ENCODE results near the gene AP1G2.
"Not testable (repeated sequence)": the region's sequence is repeated elsewhere in the genome, so short reads cannot be mapped to it uniquely, and the experiment has no call there.

Gene AP1G2

DNA sequence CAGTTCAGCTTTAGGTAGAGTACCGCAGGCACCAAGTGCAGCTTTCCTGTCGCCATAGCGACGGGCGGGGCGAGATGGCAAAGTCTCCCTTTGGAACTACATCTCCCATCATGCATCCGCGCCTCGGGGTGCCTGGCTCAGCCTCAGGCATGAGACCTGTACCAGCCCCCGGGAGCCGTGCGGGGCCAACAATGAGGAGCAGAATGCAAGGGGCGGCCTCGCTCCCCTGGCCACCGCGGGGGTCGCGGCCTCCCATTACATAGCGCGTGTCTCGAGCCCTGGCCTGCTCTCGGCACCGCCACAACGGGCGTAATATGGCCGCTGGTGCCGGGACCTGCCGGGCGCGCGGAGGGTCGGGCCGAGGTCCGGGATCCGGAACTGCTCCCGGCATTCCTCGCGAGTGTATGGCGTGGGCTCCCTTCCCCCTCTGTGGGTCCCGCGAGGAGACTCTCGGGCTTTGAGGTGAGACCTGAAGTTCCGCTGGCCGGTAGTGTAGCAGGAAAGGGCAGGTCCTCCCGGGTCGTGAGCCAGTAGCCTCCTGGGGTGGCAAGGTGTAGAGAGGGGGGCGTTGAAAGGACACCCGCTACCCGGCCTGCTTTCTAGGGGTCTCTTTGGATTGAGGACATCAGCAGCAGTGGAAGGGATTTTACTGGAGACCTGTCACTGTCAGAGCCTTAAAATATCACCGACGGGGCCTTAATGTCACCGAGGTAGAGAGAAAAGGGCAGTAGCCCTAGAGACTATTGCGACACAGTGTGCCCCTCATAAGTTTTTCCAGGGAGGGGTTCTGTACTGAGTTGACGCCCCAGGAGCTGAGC is 11.5 kb downstream of the AP1G2 start, which contains the start of gene THTPA:
TSS of gene THTPA (plus strand) at position 390 of the 818 bp plus-strand sequence. CDS start 487 bp downstream, outside the sequence.
- no peak for DNase-seq

DNA sequence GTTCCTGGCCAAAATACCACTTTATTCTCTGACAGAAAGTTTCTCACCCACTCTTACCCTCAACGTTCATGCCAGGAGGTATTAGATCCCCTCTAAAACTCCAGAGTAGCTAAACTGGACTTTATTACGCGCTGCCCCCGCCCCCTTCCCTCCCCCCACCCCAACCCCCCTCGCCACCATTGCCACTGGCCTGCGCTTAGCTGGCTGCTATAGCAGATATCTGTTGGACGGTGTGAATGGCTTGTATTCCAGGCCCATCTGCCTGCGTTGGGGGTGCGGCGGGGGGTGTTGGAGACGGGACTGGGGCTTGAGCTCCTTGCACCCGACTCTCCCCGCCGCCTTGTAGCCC is 12.1 kb downstream of the AP1G2 start:
- no peak for DNase-seq

DNA sequence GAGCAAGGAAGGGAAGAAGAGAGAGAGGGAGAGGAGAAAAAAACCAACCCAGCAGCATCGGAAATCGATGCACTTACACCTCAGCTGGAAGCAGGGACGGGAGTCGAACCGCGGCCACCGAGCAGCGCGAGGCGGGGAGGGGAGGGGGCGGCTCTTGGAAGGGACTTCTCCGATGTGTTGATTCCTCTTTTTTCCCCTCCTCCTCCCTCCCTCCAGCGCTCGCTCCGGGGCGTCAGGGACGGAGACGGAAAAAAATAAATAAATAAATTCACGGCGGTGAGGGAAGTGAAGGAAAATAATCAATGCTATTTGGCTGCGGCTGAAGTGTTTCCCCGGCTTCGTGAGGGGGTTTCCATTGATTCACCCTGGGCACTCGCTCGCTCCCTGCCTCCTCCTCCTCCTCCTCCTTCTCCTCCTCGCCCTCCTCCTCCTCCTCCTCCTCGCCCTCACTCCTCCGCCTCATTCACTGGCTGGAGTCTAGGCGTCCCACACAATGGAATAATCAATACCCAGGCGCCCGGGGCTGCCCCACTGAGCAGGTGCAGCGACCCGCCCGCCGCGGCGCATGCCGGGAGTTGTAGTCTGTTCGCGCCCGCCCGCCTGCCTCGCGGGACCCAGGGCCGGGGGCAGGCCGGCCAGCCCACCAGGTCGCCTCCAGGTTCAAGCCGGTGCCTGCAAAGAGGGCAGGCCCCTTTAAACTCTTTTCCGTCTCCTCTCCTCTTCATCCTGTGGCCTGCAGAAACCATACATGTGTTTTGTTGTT is 16.1 kb downstream of the AP1G2 start, which contains the start of gene ZFHX2:
TSS of gene ZFHX2 (minus strand) at position 500 of the 763 bp plus-strand sequence. CDS start 16,440 bp downstream, outside the sequence.
- DNase-seq = peak; percentile 100

DNA sequence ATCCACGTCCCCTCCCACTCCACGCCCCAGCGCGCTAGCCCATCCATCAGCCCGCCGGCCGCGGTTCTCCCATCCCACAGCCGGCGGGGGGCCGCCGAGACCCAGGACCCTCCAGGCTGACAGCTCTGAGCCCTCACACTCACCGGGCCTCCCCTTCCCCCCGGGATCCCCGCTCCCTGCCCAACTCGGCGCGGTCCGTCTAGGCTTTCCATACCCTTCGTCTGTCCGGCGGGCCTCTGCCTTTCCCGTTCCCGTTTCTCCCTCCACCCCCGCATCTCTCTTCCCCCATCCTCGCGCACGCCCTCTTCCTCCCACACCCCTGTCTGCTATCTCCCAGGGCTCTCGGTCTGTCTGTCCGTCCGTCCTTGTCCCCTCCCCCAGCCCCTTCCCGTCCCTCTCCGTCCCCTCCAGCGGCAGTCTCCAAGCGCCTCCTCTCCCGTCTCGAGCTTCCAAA is 16.8 kb downstream of the AP1G2 start:
- DNase-seq = peak; percentile 98

DNA sequence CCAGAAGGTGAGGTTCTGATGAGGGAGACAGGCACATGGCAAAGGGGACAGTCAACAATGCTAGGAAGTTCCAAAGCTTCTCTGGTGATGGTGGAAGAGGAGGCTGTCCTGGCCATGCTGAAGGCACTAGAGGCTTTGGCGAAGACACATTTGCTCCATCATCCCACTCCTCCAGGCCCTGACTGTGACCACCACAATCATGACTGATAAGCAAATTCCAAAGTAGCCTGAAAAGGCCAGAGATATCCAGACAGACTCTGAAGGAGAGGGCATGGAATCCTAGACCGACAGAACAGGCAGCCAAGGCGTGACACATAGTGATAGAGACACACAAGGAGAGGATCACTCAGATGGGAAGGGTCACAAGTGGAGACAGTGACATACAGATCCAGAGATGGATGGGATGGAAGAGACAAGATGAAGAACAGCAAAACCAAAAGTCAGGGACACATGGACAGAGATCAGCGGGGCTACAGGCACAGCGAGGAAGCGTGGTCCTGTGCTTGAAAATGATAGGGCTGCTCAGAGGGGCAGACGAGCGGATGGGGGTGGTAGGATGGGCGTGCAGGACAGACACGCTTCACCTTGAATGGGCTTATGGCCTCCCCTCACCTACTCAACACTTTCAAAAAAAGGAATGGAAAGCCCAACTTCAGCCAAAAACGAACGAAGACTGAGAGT is 17.3 kb downstream of the AP1G2 start:
- peak; percentile 70 for DNase-seq

DNA sequence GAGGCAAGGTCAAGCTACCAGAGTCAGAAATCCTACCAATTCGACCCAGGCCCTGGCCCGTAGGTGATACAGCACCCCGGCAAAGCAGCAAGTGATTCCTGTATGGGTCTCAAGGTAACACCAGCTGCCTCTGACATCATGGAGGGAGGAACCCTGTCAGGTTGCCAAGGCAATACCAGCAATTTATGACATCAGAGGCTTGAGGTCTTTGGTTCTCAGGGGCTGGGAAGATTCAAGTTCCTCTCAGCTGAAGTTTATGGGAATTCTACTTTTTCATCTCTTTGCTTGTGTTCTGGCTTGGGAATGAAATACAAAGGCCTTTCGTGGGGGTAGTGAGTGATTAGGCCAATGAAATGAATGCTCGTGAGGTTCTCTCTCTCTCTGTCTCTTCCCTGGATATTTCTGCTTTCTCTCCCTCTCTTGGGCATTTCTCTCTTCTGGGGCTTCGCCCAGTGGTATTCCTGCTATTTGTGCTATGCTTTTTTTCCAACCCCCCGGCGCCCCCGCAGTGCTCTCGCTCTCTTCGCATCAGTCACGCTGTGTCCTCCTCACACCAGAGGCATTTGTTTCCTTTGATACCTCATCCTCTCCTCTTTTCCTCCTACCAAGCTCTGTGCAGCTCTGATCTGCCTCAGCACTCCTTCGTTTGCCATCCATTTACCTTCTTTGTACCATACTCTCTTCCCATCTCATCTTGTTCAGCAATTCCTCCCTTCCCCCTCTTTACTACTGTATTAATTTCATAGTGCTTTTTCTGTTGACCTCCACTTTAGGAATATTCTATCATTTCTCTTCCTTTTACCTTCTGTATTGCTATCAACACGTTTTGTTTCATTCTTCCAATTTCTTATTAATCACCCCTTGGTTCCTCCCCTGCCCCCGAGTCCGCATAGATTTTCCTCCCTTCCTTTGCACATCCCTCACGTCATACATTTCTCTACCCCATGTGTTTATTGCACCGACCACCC is 19.0 kb downstream of the AP1G2 start:
- peak; percentile 98 for DNase-seq

DNA sequence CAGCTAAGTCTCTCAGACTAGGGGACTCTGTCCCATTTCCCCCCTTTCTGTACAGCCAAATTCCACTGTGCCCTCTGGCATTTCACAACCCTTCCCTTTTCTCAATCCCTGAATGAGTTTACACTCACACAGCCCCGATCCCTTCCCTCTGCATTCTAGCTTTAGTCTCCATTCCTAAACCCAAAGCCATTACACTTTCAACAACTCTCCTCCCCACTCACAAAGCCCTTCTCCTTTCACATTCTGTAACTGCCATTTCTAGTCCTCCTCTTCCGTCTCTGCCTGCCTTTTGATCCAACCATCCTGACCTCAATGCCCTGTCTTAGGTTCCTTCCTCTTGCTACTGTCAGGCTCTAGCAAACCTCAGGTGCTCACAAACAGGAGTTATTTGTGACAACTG is 19.7 kb downstream of the AP1G2 start:
- DNase-seq = peak; percentile 95

DNA sequence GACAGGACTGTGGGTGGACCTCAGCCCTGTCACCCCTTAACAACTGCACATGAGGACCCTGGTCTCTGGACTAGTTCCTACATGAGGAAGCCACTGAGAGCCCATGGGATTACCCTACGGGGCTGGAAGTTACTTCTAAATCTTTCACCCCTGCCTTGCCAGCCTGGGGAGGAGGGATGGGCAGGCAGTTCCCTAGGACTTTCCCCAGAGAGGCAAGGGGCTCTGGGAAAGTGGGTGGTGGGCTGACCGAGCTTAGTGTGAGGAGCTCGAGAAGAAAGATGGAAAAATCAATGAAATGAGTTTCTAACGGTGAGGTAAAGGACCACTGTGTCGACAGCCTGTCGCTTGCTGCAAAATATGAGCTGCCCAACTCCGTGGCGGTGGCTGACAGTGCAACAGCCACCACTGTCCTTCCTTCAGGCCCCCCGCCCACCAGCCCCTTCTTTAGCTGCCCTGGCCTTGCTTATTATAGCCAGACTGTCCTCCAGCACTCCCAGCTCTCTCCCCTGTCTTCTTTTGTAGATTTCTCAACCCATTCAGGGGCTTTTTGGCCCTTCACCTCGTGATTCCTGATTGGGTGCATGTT is 21.0 kb downstream of the AP1G2 start:
- DNase-seq = no peak

DNA sequence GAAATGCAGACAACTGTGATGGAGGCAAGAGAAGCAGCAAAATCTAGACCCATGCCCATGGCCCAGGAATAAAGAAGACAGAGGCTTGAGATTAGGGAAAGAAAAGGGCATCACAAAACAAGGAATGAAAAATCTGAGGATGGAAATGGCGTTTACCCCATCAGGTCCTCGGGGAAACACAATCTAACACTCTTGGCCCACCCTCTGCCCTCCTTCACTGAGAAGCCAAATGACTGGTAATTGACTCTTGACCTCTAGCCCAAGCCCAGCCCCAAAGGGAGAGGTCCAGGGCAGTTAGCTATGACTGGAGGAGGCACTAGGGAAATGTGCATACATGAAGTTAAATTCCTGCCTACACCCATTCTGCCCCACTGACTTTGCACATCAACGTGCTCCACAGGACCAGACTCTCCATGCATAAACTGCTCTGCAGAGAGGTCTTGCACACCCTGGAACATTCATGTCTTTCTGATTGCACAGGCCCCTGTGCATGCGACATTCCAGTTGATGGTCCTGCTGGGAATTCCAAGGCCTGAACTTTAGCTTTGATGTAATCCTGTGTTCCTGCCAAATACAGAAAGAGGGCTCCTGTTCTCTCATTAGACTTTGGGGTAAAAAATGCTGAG is 21.7 kb downstream of the AP1G2 start:
- DNase-seq = no peak

DNA sequence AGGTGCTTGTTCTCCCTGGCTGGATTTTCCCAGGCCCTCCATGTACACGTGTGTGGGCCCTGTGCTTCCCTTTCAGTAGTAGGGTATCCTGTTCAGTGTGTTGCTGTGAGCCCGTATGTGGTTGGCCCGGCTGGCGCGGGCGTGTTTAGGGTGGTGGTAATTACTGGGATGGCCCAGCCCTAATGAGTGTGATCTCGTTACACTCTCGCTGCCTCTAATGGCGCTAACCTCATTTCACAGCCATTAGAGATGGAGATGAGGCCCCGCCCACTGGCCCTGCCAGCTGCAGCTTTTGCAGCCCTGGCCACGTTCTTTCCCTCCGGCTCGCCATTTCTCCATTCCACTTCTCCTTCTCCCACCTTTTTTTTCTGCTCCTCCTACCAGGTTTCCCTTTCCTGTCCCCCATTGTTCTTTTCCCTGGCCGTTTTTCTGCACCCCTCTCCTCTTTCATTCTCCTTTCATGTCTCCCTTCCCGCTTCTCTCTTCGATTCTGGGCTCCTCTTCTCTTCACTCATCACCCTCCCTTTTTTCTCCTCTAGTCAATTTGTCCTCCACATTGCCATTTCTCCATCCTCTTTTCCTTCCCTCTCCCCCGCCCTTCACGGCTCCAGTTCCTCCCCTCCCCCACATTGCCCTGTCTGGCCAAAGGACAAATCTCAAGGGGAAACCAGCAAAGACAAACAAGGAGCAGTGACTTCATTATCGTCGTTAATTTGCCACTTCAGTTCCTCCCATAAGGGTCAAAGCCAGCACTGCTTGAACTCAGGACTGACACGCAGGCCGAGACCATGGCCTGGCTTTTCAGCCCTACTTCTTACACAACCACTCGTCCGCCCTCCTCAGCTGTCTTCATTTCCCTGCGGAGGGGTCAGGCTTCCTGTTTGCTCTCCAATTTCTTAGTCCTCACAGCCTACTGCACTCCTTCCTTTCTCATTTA is 22.8 kb downstream of the AP1G2 start:
- peak; percentile 100 for DNase-seq

DNA sequence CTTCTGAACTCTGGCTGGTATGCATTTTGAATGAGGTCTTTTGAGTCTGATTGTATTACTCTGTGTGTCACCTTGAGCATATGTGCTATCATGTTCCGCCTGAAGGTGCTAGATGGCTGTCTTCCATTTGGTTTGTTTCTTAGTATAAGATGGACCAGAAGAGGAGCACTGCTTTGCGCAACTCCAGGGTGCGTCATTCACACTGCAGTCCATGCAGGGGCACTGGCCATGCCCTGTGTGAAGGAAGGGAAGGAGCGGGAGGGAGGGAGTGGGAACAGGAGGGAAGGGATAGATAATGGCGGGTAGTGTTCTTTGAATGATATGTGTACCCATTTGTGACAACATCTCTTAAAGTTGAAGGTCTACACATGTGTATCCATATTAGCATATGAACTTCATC is 24.2 kb downstream of the AP1G2 start:
- no peak for DNase-seq

DNA sequence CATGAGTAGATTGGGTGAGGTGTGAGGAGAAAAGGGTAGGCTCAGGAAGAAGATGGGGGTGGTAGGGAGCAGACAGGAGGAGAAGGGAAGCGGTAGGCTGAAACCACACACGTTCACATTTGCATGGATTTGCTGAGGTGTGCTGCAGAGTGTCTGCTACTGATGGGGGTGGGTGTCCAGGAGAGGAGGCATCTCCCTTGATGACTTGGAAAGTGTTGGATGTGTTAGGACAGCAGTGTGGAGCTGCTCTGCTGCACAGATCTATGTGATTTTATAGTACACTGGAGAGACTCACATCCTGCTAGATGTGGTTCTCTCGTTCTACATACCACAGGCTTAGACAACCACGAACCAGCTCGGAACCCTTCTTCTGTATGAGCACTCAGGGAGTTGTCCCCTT is 25.3 kb downstream of the AP1G2 start:
- no peak for DNase-seq

DNA sequence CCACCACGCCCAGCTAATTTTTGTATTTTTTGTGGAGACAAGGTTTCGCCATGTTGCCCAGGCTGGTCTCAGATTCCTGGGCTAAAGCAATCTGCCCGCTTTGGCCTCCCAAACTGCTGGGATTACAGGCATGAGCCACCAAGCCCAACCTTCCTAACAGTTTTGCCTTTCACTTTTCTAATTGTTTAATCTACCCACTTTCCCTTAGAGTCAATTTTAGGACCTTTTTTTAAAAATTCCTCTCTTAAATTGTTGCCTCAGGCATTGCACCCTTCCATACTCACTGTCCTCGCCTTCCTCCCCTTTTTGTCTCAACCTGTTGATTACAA is 27.5 kb downstream of the AP1G2 start:
- no peak for DNase-seq

DNA sequence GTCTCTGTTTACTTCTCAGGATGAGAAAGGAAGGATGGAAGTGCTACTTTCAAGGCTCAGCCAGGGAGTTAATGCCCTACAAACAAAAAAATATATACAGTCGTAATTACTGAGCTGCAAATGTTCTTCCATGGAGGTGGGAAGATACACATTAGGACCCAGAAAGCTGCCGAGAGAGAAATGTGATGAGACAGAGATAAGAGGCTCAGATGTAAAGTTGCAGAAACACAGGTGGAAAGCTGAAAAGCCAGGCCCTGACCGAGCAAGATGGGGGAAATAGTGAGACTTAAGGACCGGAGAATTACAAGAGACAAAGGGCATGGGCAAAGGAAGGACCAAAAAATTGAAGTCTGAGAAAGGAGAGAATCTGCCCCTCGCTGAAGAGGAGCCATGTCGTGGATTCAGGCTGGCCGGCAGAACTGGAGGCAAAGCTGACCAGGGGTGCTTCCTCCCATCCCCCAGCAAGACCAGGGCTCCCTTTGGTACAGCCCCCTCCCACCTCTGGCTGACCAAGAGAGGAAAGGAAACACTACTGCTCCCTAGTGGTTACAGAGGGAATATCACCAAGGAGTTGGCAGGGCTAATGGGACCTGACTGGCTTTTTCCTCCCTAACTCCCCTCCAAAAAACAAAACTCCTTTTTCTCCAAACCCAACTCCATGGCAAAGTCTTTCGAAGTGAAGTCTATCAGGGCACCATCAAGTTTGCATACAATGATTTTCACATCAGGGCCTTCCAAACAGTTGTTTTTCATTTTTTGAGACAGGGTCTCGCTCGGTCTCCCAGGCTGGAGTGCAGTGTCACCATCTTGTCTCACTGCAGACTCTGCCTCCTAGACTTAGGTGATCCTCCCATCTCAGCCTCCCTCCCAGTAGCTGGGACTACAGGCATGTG is 28.1 kb downstream of the AP1G2 start:
- peak; percentile 98 for DNase-seq

DNA sequence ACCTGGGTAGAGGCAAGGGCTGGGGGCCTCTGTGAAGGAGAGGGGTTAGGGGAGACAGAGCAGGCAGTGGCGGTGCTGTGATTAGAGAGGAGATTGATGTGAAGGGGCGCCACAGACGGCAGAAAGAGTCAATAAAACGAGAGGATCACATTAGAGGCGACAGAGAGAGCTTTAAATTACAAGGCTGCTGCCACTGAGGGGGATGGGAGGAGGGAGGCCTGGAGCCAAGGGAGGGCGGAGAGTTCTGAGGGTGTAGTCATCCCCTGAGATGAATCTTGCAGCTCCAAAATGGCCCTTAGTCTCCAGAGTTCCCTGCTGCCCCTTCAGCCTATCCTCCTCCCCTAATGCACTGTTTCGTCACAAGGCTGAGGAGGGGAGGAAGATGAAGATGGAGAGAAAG is 28.8 kb downstream of the AP1G2 start:
- peak; percentile 94 for DNase-seq

DNA sequence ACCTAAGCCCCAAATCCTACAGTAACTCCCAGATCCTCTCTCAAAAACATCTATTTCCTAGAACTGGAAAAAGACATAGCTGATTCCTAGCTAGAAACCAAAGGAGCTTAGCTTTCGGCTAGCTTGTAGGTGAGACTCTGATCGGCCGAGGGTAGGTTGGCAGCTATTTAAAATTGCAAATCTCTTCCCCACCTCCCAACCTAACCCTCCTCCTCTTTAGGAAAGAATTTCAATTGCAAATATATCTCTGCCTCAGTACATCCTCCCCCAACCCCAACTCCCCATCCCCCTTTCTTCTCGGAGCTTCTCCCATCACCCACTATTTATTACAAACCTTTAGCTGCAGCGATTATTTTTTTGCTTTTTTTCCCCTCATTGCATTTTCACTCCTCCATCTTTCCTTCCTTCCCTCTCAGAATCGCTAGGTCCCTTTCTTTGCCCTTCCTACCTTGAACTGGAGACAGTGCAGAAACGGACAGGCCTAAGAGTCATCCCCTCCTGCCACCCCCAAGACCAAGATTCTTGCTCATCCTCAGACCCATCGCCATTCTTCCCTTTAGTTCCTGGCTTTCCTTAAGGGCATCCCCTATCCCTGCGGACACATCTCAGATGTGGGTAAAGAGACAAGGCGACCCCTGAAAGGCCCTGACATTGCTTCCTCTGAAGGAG is 29.4 kb downstream of the AP1G2 start:
- no peak for DNase-seq

DNA sequence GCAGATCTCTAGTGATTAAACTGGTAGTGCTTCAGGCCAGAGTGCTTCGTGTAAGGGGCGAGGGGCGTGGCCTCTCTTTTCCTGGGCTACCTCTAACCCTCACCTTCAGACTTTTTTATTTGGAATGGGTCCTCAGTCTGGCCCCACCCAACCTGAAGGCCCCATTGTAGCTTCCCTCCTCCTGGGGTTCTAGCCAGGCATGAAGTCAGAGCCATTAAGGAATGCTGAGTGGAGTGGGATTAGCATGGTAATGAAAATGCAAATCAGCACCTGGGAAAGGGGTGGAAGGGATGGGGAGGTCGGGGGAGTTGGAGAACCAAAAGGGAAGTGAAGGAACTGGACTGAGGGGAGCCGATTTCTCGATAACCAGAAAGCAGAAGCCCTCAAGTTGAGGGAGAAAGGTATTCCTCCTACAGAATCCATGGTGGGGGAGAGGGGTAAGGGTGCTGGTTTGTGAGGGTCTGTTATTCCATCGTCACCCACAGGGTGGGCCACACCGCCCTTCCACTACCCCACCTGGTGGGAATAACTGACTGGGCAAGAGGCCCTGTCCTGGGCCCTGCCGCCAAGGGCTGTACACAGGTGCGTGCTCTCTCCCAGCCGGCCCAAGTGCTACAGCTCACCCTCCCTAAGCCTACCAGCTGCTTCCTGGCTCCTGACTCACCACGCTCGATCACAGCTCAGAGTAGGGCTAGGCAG is 30.1 kb downstream of the AP1G2 start:
- no peak for DNase-seq

DNA sequence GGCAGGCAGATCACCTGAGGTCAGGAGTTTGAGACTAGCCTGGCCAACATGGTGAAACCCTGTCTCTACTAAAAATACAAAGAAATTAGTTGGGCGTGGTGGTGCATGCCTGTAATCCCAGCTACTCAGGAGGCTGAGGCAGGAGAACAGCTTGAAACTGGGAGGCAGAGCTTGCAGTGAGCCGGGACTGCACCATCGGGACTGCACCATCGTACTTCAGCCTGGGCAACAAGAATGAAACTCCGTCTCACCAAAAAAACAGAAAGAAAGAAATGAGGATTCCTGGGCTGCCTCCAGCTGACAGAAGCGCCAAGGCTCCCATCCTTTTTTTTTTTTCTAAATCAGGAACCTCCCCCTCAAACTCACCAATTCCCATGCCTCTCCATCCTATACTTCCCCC is 30.7 kb downstream of the AP1G2 start:
- DNase-seq = not testable (repeated sequence)
